ENCODE results near the gene HOXC12.

HOXC12 gene

GRCh38 chr12:53940443-53941014 lies 14.2 kb upstream of the HOXC12 start:
- DNase-seq (ENCODE audit: low spot score): no peak

GRCh38 chr12:53941187-53941586 lies 13.5 kb upstream of the HOXC12 start:
- no peak for DNase-seq (ENCODE audit: low spot score)

GRCh38 chr12:53941750-53942149 lies 13.0 kb upstream of the HOXC12 start:
- DNase-seq (ENCODE audit: low spot score): no peak

- DNase-seq (ENCODE audit: low spot score): no peak
Measured at GRCh38 chr12:53942467-53942997, 12.2 kb upstream of the HOXC12 start.

GRCh38 chr12:53944209-53944608 lies 10.5 kb upstream of the HOXC12 start:
- no peak for DNase-seq (ENCODE audit: low spot score)

- DNase-seq (ENCODE audit: low spot score): no peak
Measured at GRCh38 chr12:53944907-53945847, 9.5 kb upstream of the HOXC12 start.

GRCh38 chr12:53947743-53948142 lies 7.0 kb upstream of the HOXC12 start:
- no peak for DNase-seq (ENCODE audit: low spot score)

- DNase-seq (ENCODE audit: low spot score): no peak
Measured at GRCh38 chr12:53948650-53949593, 5.8 kb upstream of the HOXC12 start.

GRCh38 chr12:53949631-53950436 lies 4.9 kb upstream of the HOXC12 start:
- DNase-seq (ENCODE audit: low spot score): no peak

- DNase-seq (ENCODE audit: low spot score): no peak
Measured at GRCh38 chr12:53950437-53950773, 4.3 kb upstream of the HOXC12 start.

GRCh38 chr12:53950789-53951576 lies 3.7 kb upstream of the HOXC12 start:
- no peak for DNase-seq (ENCODE audit: low spot score)

GRCh38 chr12:53951577-53952334 lies 2.9 kb upstream of the HOXC12 start:
- DNase-seq (ENCODE audit: low spot score): no peak

- no peak for DNase-seq (ENCODE audit: low spot score)
Measured at GRCh38 chr12:53952335-53952694, 2.4 kb upstream of the HOXC12 start.

GRCh38 chr12:53952871-53953734 lies 1.6 kb upstream of the HOXC12 start:
- no peak for DNase-seq (ENCODE audit: low spot score)

GRCh38 chr12:53953831-53954693 lies 641 bp upstream of the HOXC12 start:
- DNase-seq (ENCODE audit: low spot score): no peak

- no peak for DNase-seq (ENCODE audit: low spot score)
Measured at GRCh38 chr12:53955036-53955775, 503 bp downstream of the HOXC12 start.

- no peak for DNase-seq (ENCODE audit: low spot score)
Measured at GRCh38 chr12:53955776-53956250, 1.1 kb downstream of the HOXC12 start.
